Breast epithelium (tissue), 4 donors: ENCODE measurements around the gene PTGR2. TPM values are rescaled to one million over a fixed set of nuclear protein-coding genes. Genes with fewer than 3 reads are reported as not detected.
A peak's percentile ranks its signal among the peaks of the same experiment; 100 is the strongest.

Experiments
- DNase-seq, 2 donors: peaks; one replicate each; pipeline ENCODE4 v3.0.0-alpha.2; 2019; ENCODE audit warnings: low spot score in 2 of 2
- H3K27ac ChIP-seq, 2 donors: fragments of 200-600 bp; sonication (generic) in 1 of 2; one replicate each; pipeline ENCODE4 v1.5.1; 2016 to 2019; ENCODE audit warnings: mild to moderate bottlenecking in 1 of 2
- H3K27me3 ChIP-seq, 2 donors: fragments of 200-600 bp; sonication (generic) in 1 of 2; one replicate each; pipeline versions ENCODE4 v1.5.1 to v1.6.0; 2017 to 2019; ENCODE audit warnings: control low read depth in 1 of 2, mild to moderate bottlenecking in 1 of 2
- H3K36me3 ChIP-seq: fragments of 200-600 bp; one replicate; pipeline ENCODE4 v1.5.1; 2019
- H3K4me1 ChIP-seq, 2 donors: fragments of 200-600 bp; sonication (generic); one replicate each; pipeline ENCODE4 v1.5.1; 2016 to 2019; ENCODE audit warnings: control low read depth in 1 of 2
- H3K4me3 ChIP-seq, 3 donors: fragments of 200-600 bp; sonication (generic); 1 replicate in 2 of 3; 2 replicates in 1 of 3; pipeline ENCODE4 v1.5.1; 2016 to 2019; ENCODE audit warnings: mild to moderate bottlenecking in 3 of 3, moderate library complexity in 2 of 3
- H3K9me3 ChIP-seq, 2 donors: fragments of 200-600 bp; sonication (generic) in 1 of 2; one replicate each; pipeline ENCODE4 v1.5.1; 2016 to 2019; ENCODE audit warnings: control low read depth in 1 of 2
- POLR2A ChIP-seq: fragments of 450-650 bp; IDR thresholded peaks from one replicate; pipeline ENCODE4 v1.6.1; 2016; ENCODE audit warnings: antibody characterized with exemption, mild to moderate bottlenecking, moderate library complexity
- POLR2AphosphoS5 ChIP-seq, 3 donors: sonication (generic); formaldehyde crosslinking; IDR thresholded peaks; one replicate each; pipeline ENCODE4 v1.6.1; 2017; ENCODE audit warnings: antibody characterized with exemption in 3 of 3
- intact Hi-C: fragments of 100-400 bp; cut with DNase I; formaldehyde crosslinking; loops from one replicate; pipeline ENCODE4 v1.15.1; 2023; ENCODE audit warnings: low total_unique reads
- total RNA-seq, 3 donors: library from RNA; depleted of rRNA; stranded (reverse); fragments of >200 nt; gene quantifications; one replicate each; pipeline ENCODE4 v1.1.0, GENCODE V29; 2016
- TF ChIP-seq, protein P1 (sequence below), 3 donors: fragments of 450-650 bp; IDR thresholded peaks; one replicate each; pipeline ENCODE4 v1.5.1; 2016 to 2017; ENCODE audit warnings: antibody characterized with exemption in 3 of 3, mild to moderate bottlenecking in 3 of 3, moderate library complexity in 3 of 3

PTGR2 gene
- total RNA-seq = 10 to 100 TPM; 11.5 to 14.6 (median 12.3) TPM

DNA sequence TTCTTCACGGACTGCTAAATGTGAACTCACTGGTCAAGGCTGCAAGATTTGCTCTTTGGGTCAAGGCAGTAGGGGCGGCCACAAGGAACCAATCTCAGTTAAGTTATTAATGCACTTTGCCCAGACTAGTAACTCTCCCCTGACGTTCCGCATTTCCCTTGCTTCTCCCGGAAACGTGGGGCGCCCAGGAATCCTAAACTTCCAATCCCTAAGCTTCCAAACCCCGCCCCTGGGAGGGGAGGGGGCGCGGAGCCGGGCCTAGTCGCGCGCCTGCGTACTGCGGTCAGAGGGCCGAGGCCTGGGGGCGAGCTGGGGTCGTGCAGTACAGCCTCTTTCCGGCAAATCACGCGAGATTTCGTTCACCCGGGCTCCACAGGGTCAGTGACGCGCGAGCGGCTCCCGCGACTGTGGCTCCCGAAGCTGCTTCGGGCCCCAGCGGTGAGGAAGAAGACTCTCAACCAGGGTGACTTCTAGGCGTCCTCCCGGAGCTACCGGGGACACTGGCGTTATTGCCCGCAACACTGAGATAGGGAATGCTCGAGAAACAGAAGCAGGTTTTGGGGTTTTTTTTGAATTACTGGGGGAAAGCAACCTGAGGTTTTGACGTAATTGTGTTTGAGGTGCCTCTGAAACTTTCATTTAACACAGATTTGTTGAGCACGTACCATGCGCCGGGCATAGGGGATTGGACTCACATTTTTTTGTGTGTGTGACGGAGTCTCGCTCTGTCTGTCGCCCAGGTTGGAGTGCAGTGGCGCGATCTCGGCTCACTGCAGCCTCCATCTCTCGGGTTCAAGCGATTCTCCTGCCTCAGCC lies at the start of gene PTGR2:
Gene PTGR2 (plus strand): TSS at position 265 of the 816 bp plus-strand sequence. CDS start 7,032 bp downstream, outside the sequence.
- Histone ChIP-seq H3K27me3 (no peaks in the 10 kb centered on the region), H3K27ac (peak within 1 kb of the TSS; percentile 96 to 97), H3K4me1 (peaks cover 0 to 3% of the 10 kb centered on the region in 2 donors), H3K9me3 (no peaks in the 10 kb centered on the region), H3K36me3 (no peaks in the 10 kb centered on the region), H3K4me3 (peak within 1 kb of the TSS; percentile 60 to 80 (median 66))
- intact Hi-C loops = no loop called here
- TF ChIP-seq POLR2A (peak; percentile 90), POLR2AphosphoS5 (IDR thresholded peaks at IDR 0.05) (peak; percentile 89 to 94 (median 92))
- TF ChIP-seq, protein P1, sequence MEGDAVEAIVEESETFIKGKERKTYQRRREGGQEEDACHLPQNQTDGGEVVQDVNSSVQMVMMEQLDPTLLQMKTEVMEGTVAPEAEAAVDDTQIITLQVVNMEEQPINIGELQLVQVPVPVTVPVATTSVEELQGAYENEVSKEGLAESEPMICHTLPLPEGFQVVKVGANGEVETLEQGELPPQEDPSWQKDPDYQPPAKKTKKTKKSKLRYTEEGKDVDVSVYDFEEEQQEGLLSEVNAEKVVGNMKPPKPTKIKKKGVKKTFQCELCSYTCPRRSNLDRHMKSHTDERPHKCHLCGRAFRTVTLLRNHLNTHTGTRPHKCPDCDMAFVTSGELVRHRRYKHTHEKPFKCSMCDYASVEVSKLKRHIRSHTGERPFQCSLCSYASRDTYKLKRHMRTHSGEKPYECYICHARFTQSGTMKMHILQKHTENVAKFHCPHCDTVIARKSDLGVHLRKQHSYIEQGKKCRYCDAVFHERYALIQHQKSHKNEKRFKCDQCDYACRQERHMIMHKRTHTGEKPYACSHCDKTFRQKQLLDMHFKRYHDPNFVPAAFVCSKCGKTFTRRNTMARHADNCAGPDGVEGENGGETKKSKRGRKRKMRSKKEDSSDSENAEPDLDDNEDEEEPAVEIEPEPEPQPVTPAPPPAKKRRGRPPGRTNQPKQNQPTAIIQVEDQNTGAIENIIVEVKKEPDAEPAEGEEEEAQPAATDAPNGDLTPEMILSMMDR (IDR thresholded peaks at IDR 0.05) = peak; percentile 9 to 50 (median 18)
- peak; percentile 94 for DNase-seq

DNA sequence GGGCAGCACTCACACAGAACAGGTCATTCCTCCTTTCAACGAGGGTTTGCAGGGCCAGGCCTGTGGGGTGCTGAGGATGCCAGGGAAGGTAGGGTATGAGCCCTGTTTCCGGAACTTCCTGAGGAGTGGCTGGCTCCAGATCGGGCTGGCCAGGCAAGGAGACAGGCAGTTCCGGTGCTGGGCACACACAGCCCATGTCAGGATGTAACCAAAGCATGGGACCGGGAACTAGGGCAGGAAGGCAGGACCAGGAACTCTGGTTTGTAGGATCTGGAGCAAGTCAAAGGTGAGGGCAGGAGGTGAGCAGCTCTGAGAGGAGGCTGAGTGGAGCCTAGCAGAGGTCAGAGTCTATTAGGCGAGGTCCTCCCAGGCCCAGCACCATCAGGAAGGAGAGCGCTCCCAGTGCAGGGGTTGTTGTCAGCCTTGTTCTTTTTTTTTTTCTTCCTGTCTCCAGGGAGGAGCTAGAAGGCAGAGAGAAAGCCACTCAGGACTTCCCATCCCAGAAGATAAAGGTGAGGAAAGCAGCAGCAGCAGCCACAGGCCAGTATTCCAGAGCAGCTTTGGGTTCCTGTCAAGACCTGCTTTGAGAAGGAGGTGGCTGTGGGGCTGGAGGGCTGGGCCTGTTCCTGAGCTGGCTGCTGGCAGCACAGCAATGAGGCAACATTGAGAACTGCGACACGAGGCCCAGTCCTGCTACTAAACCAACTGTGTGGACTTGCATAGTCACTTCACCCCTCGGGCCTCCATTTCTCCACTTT lies 49.0 kb upstream of the PTGR2 start:
- Histone ChIP-seq H3K27me3 (no peaks in the 10 kb centered on the region), H3K4me3 (no peak overlapping the region), H3K27ac (peak overlapping the region; percentile 45 to 84), H3K36me3 (no peaks in the 10 kb centered on the region), H3K9me3 (no peaks in the 10 kb centered on the region), H3K4me1 (no peaks in the 10 kb centered on the region)
- intact Hi-C loops = no loop called here
- TF ChIP-seq POLR2A = no peak
- TF ChIP-seq POLR2AphosphoS5 (IDR thresholded peaks at IDR 0.05) = no peak
- TF ChIP-seq, protein P1 (IDR thresholded peaks at IDR 0.05) = no peak
- DNase-seq = peak in 1 of 2 donors; percentile 61

DNA sequence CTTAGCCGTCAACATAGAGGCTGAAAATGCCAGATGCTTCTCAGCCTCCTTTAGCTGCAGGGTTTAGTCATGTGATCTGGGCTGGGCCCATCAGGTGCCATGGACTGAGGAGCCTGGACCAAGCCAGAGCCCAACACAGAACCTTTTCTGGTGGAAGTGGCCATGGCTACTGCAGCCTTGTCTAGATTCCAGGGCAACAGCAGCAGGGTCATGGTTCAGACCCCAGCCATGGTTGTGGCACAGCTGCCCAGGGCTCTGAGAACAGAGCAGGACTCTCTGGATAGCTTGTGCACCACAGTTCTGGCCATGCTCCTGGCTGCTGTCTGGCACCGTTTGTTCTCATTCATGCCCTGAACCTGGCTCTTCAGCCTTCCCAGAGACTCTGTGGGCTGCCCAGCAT lies 47.0 kb upstream of the PTGR2 start:
- Histone ChIP-seq H3K4me1 (no peaks in the 10 kb centered on the region), H3K27me3 (no peaks in the 10 kb centered on the region), H3K4me3 (no peak overlapping the region), H3K36me3 (no peaks in the 10 kb centered on the region), H3K9me3 (no peaks in the 10 kb centered on the region), H3K27ac (no peak overlapping the region)
- TF ChIP-seq POLR2A = no peak
- no peak for TF ChIP-seq POLR2AphosphoS5 (IDR thresholded peaks at IDR 0.05)
- TF ChIP-seq, protein P1 (IDR thresholded peaks at IDR 0.05) = no peak
- intact Hi-C loops = no loop called here
- DNase-seq = no peak

DNA sequence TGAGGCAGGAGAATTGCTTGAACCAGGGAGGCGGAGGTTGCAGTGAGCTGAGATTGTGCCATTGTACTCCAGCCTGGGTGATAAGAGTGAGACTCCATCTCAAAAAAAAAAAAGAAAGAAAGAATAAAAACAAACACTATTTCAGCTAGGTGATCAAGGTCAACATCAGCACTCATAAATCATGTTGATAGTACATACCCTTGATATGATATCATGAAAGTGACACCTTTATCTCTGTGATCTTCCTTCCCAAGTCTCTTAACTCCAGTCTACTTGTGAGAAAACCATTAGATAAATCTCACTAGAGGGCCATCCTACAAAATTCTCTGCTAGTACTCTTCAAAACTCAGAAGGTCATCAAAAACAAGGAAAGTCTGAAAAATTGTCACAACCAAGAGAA lies 44.2 kb upstream of the PTGR2 start:
- no peaks in the 10 kb centered on the region for H3K4me1 ChIP-seq
- no peaks in the 10 kb centered on the region for H3K27me3 ChIP-seq
- no peak overlapping the region for H3K4me3 ChIP-seq
- no peak for TF ChIP-seq POLR2AphosphoS5 (IDR thresholded peaks at IDR 0.05)
- TF ChIP-seq, protein P1 (IDR thresholded peaks at IDR 0.05) = no peak
- TF ChIP-seq POLR2A = no peak
- H3K36me3 ChIP-seq = no peaks in the 10 kb centered on the region
- DNase-seq = no peak
- intact Hi-C loops = no loop called here
- no peak overlapping the region for H3K27ac ChIP-seq
- no peaks in the 10 kb centered on the region for H3K9me3 ChIP-seq

DNA sequence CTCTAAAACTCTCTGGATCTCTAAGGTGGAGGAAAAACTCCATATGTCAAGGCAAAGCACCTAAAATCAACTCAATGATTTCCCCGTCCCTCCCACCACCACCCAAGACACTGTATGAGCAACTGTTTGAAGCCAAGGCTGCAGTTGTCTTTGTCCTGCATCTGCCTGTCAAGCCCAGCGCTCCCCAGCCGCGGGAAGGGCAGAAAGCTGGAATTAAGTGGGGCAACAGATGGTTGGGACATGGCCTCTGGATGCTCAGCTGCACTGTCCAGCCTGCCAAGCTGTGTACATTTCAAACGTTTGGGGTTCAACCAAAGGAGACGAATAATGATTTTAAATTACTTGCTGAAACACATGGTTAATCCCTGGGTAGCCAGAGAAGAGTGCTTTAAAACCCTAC lies 42.2 kb upstream of the PTGR2 start:
- intact Hi-C loops = no loop called here
- Histone ChIP-seq H3K9me3 (no peaks in the 10 kb centered on the region), H3K27ac (no peak overlapping the region), H3K4me1 (no peaks in the 10 kb centered on the region), H3K4me3 (no peak overlapping the region), H3K36me3 (no peaks in the 10 kb centered on the region), H3K27me3 (no peaks in the 10 kb centered on the region)
- no peak for DNase-seq
- TF ChIP-seq, protein P1 (IDR thresholded peaks at IDR 0.05) = no peak
- no peak for TF ChIP-seq POLR2AphosphoS5 (IDR thresholded peaks at IDR 0.05)
- no peak for TF ChIP-seq POLR2A
